Measurements from ENCODE around the gene LEKR1.

GRCh38 chr3:157088601-157089454 lies 262.7 kb downstream of the LEKR1 start:
- TF ChIP-seq EZH2 (IDR thresholded peaks at IDR 0.05; ENCODE audit: borderline replicate concordance, insufficient read depth, low read length, poor library complexity, severe bottlenecking) (no peak), RAD21 (conservative IDR thresholded peaks at IDR 0.05) (peak; percentile 43), CTCF (IDR thresholded peaks at IDR 0.05; ENCODE audit: poor library complexity, severe bottlenecking) (peak; percentile 59), MXI1 (conservative IDR thresholded peaks at IDR 0.05; ENCODE audit: poor library complexity, severe bottlenecking) (peak; percentile 65)

All from neural cell (in vitro differentiated cells).